ENCODE results near the gene CCDC9. TPM values are rescaled to one million over a fixed set of nuclear protein-coding genes. Genes with fewer than 3 reads are reported as not detected.

Gene CCDC9
- total RNA-seq, 1 experiment from 2014 or later, result 36.9 TPM

DNA sequence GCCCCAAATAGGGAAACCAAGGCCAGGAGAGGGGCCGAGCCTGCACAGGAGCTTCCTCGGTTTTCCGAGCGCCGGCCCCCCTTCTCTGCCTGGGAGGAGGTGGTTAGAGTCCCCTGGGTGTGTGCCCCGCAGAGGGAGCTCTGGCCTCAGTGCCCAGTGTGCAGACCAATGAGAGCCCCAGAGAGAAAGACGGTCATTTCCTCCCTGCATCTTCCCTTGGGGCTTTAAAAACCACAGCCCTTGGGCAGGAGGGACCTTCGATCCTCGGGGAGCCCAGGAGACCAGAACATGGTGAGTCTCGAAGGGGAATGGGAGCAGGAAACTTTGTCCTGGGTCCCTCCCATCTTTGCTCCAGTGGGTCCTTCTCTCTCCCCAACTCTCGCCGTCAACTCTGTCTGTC is 53.3 kb downstream of the CCDC9 start, which contains the start of gene C5AR1:
C5AR1 (plus strand) TSS at position 254 of the 400 bp plus-strand sequence; CDS start at position 289, 35 bp downstream.
- no peak within 1 kb of the TSS for H2BK120ac ChIP-seq (ENCODE audit: low read depth, low read length, poor library complexity, severe bottlenecking)
- H4K20me1 ChIP-seq (ENCODE audit: control insufficient read depth, insufficient read depth, insufficient read length), result no peaks in the 10 kb centered on the region
- no peak within 1 kb of the TSS for H2BK20ac ChIP-seq (ENCODE audit: low read depth, low read length, poor library complexity, severe bottlenecking)
- H4K8ac ChIP-seq (replicated peaks; ENCODE audit: insufficient read length, low read depth, low read length), result no peak within 1 kb of the TSS
- no peaks in the 10 kb centered on the region for H3K79me2 ChIP-seq (ENCODE audit: insufficient read depth, low read length)
- H3K4me2 ChIP-seq (ENCODE audit: insufficient read depth, insufficient read length, low read length), result no peak within 1 kb of the TSS
- peaks cover 7% of the 10 kb centered on the region in 2 experiments for H3K4me1 Mint-ChIP-seq
- H2BK15ac ChIP-seq (ENCODE audit: low read depth, low read length), result no peak within 1 kb of the TSS
- no peak within 1 kb of the TSS for H2BK12ac ChIP-seq (ENCODE audit: insufficient read length, low read depth, low read length)
- no peak within 1 kb of the TSS for H3K14ac ChIP-seq (ENCODE audit: insufficient read depth, low read length)
- no peaks in the 10 kb centered on the region for H3K27me3 ChIP-seq (ENCODE audit: insufficient read depth, low read length)
- no peaks in the 10 kb centered on the region for H3K9me3 ChIP-seq (ENCODE audit: control insufficient read depth, low read depth, low read length)
- no peak within 1 kb of the TSS for H2AFZ ChIP-seq (ENCODE audit: low read length)
- H4K91ac ChIP-seq (ENCODE audit: insufficient read length, low read depth, low read length), result no peak within 1 kb of the TSS
- H3K27ac Mint-ChIP-seq, result no peak within 1 kb of the TSS
- H3K56ac ChIP-seq (ENCODE audit: insufficient read length, low read depth, low read length), result no peak within 1 kb of the TSS
- no peak within 1 kb of the TSS for H4K5ac ChIP-seq (ENCODE audit: insufficient read length, low read depth, low read length)
- peaks cover 0 to 2% of the 10 kb centered on the region in 2 experiments; a peak in 2 of 5 replicates for H3K9me3 Mint-ChIP-seq
- H3K36me3 Mint-ChIP-seq (ENCODE audit: insufficient read depth in 1 of 3, low read depth in 3 of 3), result no peaks in the 10 kb centered on the region
- no peak for DNase-seq
- TF ChIP-seq CTCF (conservative IDR thresholded peaks at IDR 0.05), result no peak
- H3K27me3 Mint-ChIP-seq (ENCODE audit: low read depth), result peaks cover 19% of the 10 kb centered on the region
- H3K4me1 ChIP-seq (ENCODE audit: insufficient read depth, low read length), result no peaks in the 10 kb centered on the region
- no peak within 1 kb of the TSS for H3K4ac ChIP-seq (ENCODE audit: low read depth, low read length)
- no peak within 1 kb of the TSS for H3K18ac ChIP-seq (ENCODE audit: insufficient read length, low read depth, low read length)
- no peak within 1 kb of the TSS for H3T11ph ChIP-seq (ENCODE audit: low read length)
- no CpG with 5 or more reads among the region's 12 CpGs for WGBS (ENCODE audit: extremely low coverage, insufficient read length, low lambda C conversion rate)
- H3K79me1 ChIP-seq (ENCODE audit: insufficient read depth, low read depth, low read length, poor library complexity, severe bottlenecking), result no peaks in the 10 kb centered on the region
- H2BK5ac ChIP-seq (ENCODE audit: insufficient read length, low read length), result no peak within 1 kb of the TSS
- no peak within 1 kb of the TSS for H3K4me3 Mint-ChIP-seq
- H2AK5ac ChIP-seq (ENCODE audit: insufficient read length, low read length), result no peak within 1 kb of the TSS
- H3K23me2 ChIP-seq (ENCODE audit: insufficient read length, low read depth, low read length, poor library complexity, severe bottlenecking), result no peaks in the 10 kb centered on the region
- H3K9ac ChIP-seq (ENCODE audit: extremely low read depth, insufficient read length, low read length), result no peak within 1 kb of the TSS
- H3K23ac ChIP-seq (ENCODE audit: insufficient read length, low read depth, low read length), result no peak within 1 kb of the TSS
- no peak within 1 kb of the TSS for H3K27ac ChIP-seq (ENCODE audit: insufficient read length, low read depth, low read length)

Measured in H9 (cell line).